Astrocyte (in vitro differentiated cells and primary cell): ENCODE results near the gene POU6F2. TPM values are rescaled to one million over a fixed set of nuclear protein-coding genes. Genes with fewer than 3 reads are reported as not detected.

Experiments used
- DNase-seq: peaks from one replicate; pipeline ENCODE4 v3.0.0-alpha.2; 2010; ENCODE audit warnings: low read depth
- FAIRE-seq: peaks from 2 replicates; lab custom pipeline; 2011; peaks lifted over from hg19 to GRCh38; lab: Jason Lieb, UNC
- H2AFZ ChIP-seq: 2 replicates; pipeline ENCODE4 v1.6.0; 2012; ENCODE audit warnings: low read depth, low read length, inconsistent platforms
- H3K27ac ChIP-seq: 2 replicates; pipeline ENCODE4 v1.5.1; 2011; ENCODE audit warnings: low read depth, low read length, inconsistent platforms
- H3K27me3 ChIP-seq: 2 replicates; pipeline ENCODE4 v1.6.0; 2011; ENCODE audit warnings: low read length, inconsistent platforms; ENCODE audit not compliant: insufficient read depth
- H3K36me3 ChIP-seq: 2 replicates; pipeline ENCODE4 v1.5.1; 2011; ENCODE audit warnings: low read length, inconsistent platforms; ENCODE audit not compliant: insufficient read depth
- H3K4me1 ChIP-seq: 2 replicates; pipeline ENCODE4 v1.5.1; 2011; ENCODE audit warnings: low read length, inconsistent platforms; ENCODE audit not compliant: insufficient read depth
- H3K4me2 ChIP-seq: 2 replicates; pipeline ENCODE4 v1.6.0; 2012; ENCODE audit warnings: low read length, inconsistent platforms
- H3K4me3 ChIP-seq: 2 replicates; pipeline ENCODE4 v1.5.1; 2011; ENCODE audit warnings: low read depth, mild to moderate bottlenecking, low read length, inconsistent platforms; ENCODE audit not compliant: insufficient read depth
- H3K79me2 ChIP-seq: 2 replicates; pipeline ENCODE4 v1.6.0; 2012; ENCODE audit warnings: mild to moderate bottlenecking, low read length, inconsistent platforms; ENCODE audit not compliant: insufficient read depth
- H3K9ac ChIP-seq: 2 replicates; pipeline ENCODE4 v1.6.0; 2012; ENCODE audit warnings: mild to moderate bottlenecking, low read length, inconsistent platforms
- H3K9me3 ChIP-seq: 2 replicates; pipeline ENCODE4 v1.5.1; 2012; ENCODE audit warnings: low read depth, mild to moderate bottlenecking, low read length, inconsistent platforms; ENCODE audit not compliant: insufficient read depth
- H4K20me1 ChIP-seq: 2 replicates; pipeline ENCODE4 v1.6.0; 2012; ENCODE audit warnings: low read length, inconsistent platforms; ENCODE audit not compliant: insufficient read depth
- H3K27ac Mint-ChIP-seq: one replicate; pipeline ENCODE4 v1.8.0; 2021; ENCODE audit warnings: mild to moderate bottlenecking, mixed read lengths; ENCODE audit not compliant: unreplicated experiment
- H3K27me3 Mint-ChIP-seq: one replicate; pipeline ENCODE4 v1.8.0; 2021; ENCODE audit warnings: low read depth, mixed read lengths; ENCODE audit not compliant: unreplicated experiment
- H3K36me3 Mint-ChIP-seq: one replicate; pipeline ENCODE4 v1.8.0; 2021; ENCODE audit warnings: low read depth, mixed read lengths; ENCODE audit not compliant: unreplicated experiment
- H3K4me1 Mint-ChIP-seq: one replicate; pipeline ENCODE4 v1.8.0; 2021; ENCODE audit warnings: low read depth, mixed read lengths; ENCODE audit not compliant: unreplicated experiment
- H3K4me3 Mint-ChIP-seq: one replicate; pipeline ENCODE4 v1.8.0; 2021; ENCODE audit warnings: mild to moderate bottlenecking, moderate library complexity, mixed read lengths; ENCODE audit not compliant: unreplicated experiment
- H3K9me3 Mint-ChIP-seq: one replicate; pipeline ENCODE4 v1.8.0; 2021; ENCODE audit warnings: mild to moderate bottlenecking, mixed read lengths; ENCODE audit not compliant: unreplicated experiment
- CTCF ChIP-seq: IDR thresholded peaks from 2 replicates; pipeline ENCODE4 v1.5.1; 2011; ENCODE audit warnings: low read depth, mild to moderate bottlenecking, inconsistent platforms, low read length, moderate library complexity; ENCODE audit not compliant: insufficient read depth
- EZH2 ChIP-seq: IDR thresholded peaks from 2 replicates; pipeline ENCODE4 v1.6.1; 2012; ENCODE audit warnings: mild to moderate bottlenecking, low read length, inconsistent platforms; ENCODE audit not compliant: insufficient read depth
- total RNA-seq: library from RNA; stranded (reverse); gene quantifications from 2 replicates; pipeline ENCODE4 v1.2.1, GENCODE V29; 2021

POU6F2 gene
- total RNA-seq, 1 donor from 2014 or later: 0.45 TPM

GRCh38 chr7:39265641-39266591 is 288.2 kb downstream of the POU6F2 start:
- H3K36me3 ChIP-seq: no peaks in the 10 kb centered on the region
- no peak overlapping the region for H2AFZ ChIP-seq
- H3K4me1 ChIP-seq: peaks cover 5% of the 10 kb centered on the region
- no peak overlapping the region for H3K4me3 ChIP-seq
- H3K79me2 ChIP-seq: no peaks in the 10 kb centered on the region
- no peaks in the 10 kb centered on the region for H3K9me3 ChIP-seq
- Mint-ChIP-seq H3K4me3 (no peak overlapping the region), H3K4me1 (peaks cover 7% of the 10 kb centered on the region), H3K36me3 (no peaks in the 10 kb centered on the region), H3K27ac (peak overlapping the region; percentile 34), H3K9me3 (peaks cover 1% of the 10 kb centered on the region), H3K27me3 (peaks cover 3% of the 10 kb centered on the region)
- no peak for TF ChIP-seq CTCF
- no peak for TF ChIP-seq EZH2
- no peaks in the 10 kb centered on the region for H4K20me1 ChIP-seq
- H3K9ac ChIP-seq: no peak overlapping the region
- no peak for DNase-seq
- H3K27me3 ChIP-seq: no peaks in the 10 kb centered on the region
- no peak for FAIRE-seq
- no peak overlapping the region for H3K4me2 ChIP-seq
- no peak overlapping the region for H3K27ac ChIP-seq

DNA sequence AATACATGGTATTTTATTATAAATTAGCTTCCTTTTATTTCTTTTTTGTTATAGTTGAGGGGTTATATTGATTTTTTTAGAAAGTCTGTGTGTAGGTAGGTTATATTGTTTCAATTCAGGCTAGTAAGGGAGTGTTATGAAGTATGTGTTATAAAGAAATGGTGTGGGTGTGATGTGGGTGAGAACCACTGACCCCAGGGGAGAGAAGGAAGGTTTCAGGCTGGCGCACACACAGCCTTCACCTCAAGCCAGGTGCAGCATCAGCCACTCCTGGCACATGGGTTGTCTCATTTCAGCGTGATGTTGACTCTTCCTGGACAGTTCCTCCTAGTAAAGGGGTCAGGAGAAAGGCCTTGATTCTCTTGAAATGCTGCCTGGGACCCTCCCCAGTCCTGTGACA is 291.3 kb downstream of the POU6F2 start:
- H3K79me2 ChIP-seq: no peaks in the 10 kb centered on the region
- no peak overlapping the region for H3K4me2 ChIP-seq
- H3K9me3 ChIP-seq: no peaks in the 10 kb centered on the region
- H3K36me3 ChIP-seq: no peaks in the 10 kb centered on the region
- no peak overlapping the region for H2AFZ ChIP-seq
- H3K27me3 ChIP-seq: no peaks in the 10 kb centered on the region
- H3K4me1 ChIP-seq: peaks cover 5% of the 10 kb centered on the region
- peaks cover 3% of the 10 kb centered on the region for H3K27me3 Mint-ChIP-seq
- no peak overlapping the region for H3K27ac Mint-ChIP-seq
- TF ChIP-seq CTCF: no peak
- TF ChIP-seq EZH2: no peak
- H3K36me3 Mint-ChIP-seq: no peaks in the 10 kb centered on the region
- DNase-seq: no peak
- no peak for FAIRE-seq
- H3K4me3 ChIP-seq: no peak overlapping the region
- no peaks in the 10 kb centered on the region for H4K20me1 ChIP-seq
- H3K4me1 Mint-ChIP-seq: peaks cover 11% of the 10 kb centered on the region
- no peaks in the 10 kb centered on the region for H3K9me3 Mint-ChIP-seq
- H3K4me3 Mint-ChIP-seq: no peak overlapping the region
- no peak overlapping the region for H3K27ac ChIP-seq
- H3K9ac ChIP-seq: no peak overlapping the region

DNA sequence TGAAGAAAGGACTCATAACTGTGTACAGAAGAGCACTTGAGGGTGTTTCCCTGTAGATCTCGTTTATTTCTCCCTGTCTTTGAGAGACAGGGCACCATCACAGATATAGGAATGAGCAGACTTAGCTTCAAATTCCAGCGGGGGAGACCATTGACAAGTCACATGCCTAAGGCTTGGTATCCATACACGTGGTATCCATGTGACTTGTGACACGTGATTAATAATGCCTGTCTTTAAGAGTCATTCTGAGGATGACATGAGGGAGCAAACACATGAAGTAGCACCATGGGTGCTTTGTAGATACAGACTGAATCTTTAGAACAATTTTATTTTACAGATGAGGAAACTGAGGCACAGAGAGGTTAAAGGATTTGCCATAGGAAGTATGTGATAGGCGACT is 292.3 kb downstream of the POU6F2 start:
- H3K27ac ChIP-seq: no peak overlapping the region
- Mint-ChIP-seq H3K36me3 (no peaks in the 10 kb centered on the region), H3K4me3 (no peak overlapping the region), H3K4me1 (peaks cover 11% of the 10 kb centered on the region), H3K27ac (no peak overlapping the region), H3K9me3 (no peaks in the 10 kb centered on the region), H3K27me3 (peaks cover 3% of the 10 kb centered on the region)
- H3K79me2 ChIP-seq: no peaks in the 10 kb centered on the region
- H3K36me3 ChIP-seq: no peaks in the 10 kb centered on the region
- H3K9ac ChIP-seq: no peak overlapping the region
- peaks cover 5% of the 10 kb centered on the region for H3K4me1 ChIP-seq
- no peaks in the 10 kb centered on the region for H3K9me3 ChIP-seq
- DNase-seq (no peak), FAIRE-seq (no peak)
- no peak overlapping the region for H3K4me3 ChIP-seq
- no peaks in the 10 kb centered on the region for H3K27me3 ChIP-seq
- H3K4me2 ChIP-seq: no peak overlapping the region
- TF ChIP-seq CTCF: no peak
- no peak for TF ChIP-seq EZH2
- no peak overlapping the region for H2AFZ ChIP-seq
- no peaks in the 10 kb centered on the region for H4K20me1 ChIP-seq
